ENCODE measurements around the gene TKT. TPM values are rescaled to one million over a fixed set of nuclear protein-coding genes. Genes with fewer than 3 reads are reported as not detected.

The TKT gene
- polyA plus RNA-seq, 1 donor from 2014 or later = 194 TPM

DNA sequence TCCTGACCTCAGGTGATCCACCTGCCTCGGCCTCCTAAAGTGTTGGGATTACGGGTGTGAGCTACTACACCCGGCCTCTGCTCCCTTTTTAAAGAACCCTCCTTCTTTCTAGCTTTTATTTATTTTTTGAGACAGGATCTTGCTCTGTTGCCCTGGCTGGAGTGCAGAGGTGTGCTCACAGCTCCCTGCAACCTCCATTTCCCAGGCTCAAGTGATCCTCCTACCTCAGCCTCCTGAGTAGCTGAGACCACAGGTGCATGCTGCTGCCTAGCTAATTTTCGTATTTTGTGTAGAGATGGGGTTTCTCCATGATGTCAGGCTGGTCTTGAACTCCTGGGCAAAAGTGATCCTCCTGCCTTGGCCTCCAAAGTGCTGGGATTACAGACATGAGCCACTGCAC, 34.5 kb downstream of the TKT start:
- H3K9ac ChIP-seq (ENCODE audit: low read length) = no peak overlapping the region
- no peaks in the 10 kb centered on the region for H3K27me3 ChIP-seq (ENCODE audit: insufficient read depth, low read depth, low read length)
- TF ChIP-seq EP300 (conservative IDR thresholded peaks at IDR 0.05; ENCODE audit: poor library complexity, severe bottlenecking) (no peak), RAD21 (conservative IDR thresholded peaks at IDR 0.05) (no peak), TAF1 (IDR thresholded peaks at IDR 0.05; ENCODE audit: low read depth) (no peak), SMC3 (conservative IDR thresholded peaks at IDR 0.05; ENCODE audit: poor library complexity) (no peak), MXI1 (conservative IDR thresholded peaks at IDR 0.05; ENCODE audit: poor library complexity, severe bottlenecking) (no peak), CTCF (IDR thresholded peaks at IDR 0.05; ENCODE audit: poor library complexity, severe bottlenecking) (no peak), POLR2AphosphoS5 (IDR thresholded peaks at IDR 0.05) (no peak), EZH2 (IDR thresholded peaks at IDR 0.05; ENCODE audit: borderline replicate concordance, insufficient read depth, low read length, poor library complexity, severe bottlenecking) (no peak)
- TF ChIP-seq, protein P1, sequence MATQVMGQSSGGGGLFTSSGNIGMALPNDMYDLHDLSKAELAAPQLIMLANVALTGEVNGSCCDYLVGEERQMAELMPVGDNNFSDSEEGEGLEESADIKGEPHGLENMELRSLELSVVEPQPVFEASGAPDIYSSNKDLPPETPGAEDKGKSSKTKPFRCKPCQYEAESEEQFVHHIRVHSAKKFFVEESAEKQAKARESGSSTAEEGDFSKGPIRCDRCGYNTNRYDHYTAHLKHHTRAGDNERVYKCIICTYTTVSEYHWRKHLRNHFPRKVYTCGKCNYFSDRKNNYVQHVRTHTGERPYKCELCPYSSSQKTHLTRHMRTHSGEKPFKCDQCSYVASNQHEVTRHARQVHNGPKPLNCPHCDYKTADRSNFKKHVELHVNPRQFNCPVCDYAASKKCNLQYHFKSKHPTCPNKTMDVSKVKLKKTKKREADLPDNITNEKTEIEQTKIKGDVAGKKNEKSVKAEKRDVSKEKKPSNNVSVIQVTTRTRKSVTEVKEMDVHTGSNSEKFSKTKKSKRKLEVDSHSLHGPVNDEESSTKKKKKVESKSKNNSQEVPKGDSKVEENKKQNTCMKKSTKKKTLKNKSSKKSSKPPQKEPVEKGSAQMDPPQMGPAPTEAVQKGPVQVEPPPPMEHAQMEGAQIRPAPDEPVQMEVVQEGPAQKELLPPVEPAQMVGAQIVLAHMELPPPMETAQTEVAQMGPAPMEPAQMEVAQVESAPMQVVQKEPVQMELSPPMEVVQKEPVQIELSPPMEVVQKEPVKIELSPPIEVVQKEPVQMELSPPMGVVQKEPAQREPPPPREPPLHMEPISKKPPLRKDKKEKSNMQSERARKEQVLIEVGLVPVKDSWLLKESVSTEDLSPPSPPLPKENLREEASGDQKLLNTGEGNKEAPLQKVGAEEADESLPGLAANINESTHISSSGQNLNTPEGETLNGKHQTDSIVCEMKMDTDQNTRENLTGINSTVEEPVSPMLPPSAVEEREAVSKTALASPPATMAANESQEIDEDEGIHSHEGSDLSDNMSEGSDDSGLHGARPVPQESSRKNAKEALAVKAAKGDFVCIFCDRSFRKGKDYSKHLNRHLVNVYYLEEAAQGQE (IDR thresholded peaks at IDR 0.05; ENCODE audit: borderline replicate concordance) = no peak
- H3K4me3 ChIP-seq (ENCODE audit: low read length) = no peak overlapping the region
- H3K79me2 ChIP-seq (replicated peaks; ENCODE audit: insufficient read depth, low read length) = no peaks in the 10 kb centered on the region
- H3K36me3 ChIP-seq (ENCODE audit: insufficient read depth, low read length) = no peaks in the 10 kb centered on the region
- no peaks in the 10 kb centered on the region for H3F3A ChIP-seq (ENCODE audit: insufficient read depth, low read length, poor library complexity, severe bottlenecking)
- no peaks in the 10 kb centered on the region for H3K9me3 ChIP-seq (ENCODE audit: low read length)
- no peaks in the 10 kb centered on the region for H4K20me1 ChIP-seq (ENCODE audit: insufficient read depth)
- H2AFZ ChIP-seq (ENCODE audit: low read depth, low read length) = no peak overlapping the region
- H3K27ac ChIP-seq (ENCODE audit: low read length) = no peak overlapping the region
- no peak overlapping the region for H3K4me2 ChIP-seq (ENCODE audit: low read length)
- H3K9me2 ChIP-seq (ENCODE audit: insufficient read depth, low read length) = no peaks in the 10 kb centered on the region

- Histone ChIP-seq H3K4me2 (ENCODE audit: low read length) (no peak overlapping the region), H2AFZ (ENCODE audit: low read depth, low read length) (no peak overlapping the region), H3K36me3 (ENCODE audit: insufficient read depth, low read length) (no peaks in the 10 kb centered on the region), H3K9me2 (ENCODE audit: insufficient read depth, low read length) (no peaks in the 10 kb centered on the region), H3K79me2 (replicated peaks; ENCODE audit: insufficient read depth, low read length) (no peaks in the 10 kb centered on the region), H3F3A (ENCODE audit: insufficient read depth, low read length, poor library complexity, severe bottlenecking) (no peaks in the 10 kb centered on the region), H3K9me3 (ENCODE audit: low read length) (no peaks in the 10 kb centered on the region), H3K27ac (ENCODE audit: low read length) (no peak overlapping the region), H3K27me3 (ENCODE audit: insufficient read depth, low read depth, low read length) (no peaks in the 10 kb centered on the region), H3K4me3 (ENCODE audit: low read length) (no peak overlapping the region), H3K9ac (ENCODE audit: low read length) (no peak overlapping the region), H4K20me1 (ENCODE audit: insufficient read depth) (no peaks in the 10 kb centered on the region)
- TF ChIP-seq CTCF (IDR thresholded peaks at IDR 0.05; ENCODE audit: poor library complexity, severe bottlenecking) (peak; percentile 71), EZH2 (IDR thresholded peaks at IDR 0.05; ENCODE audit: borderline replicate concordance, insufficient read depth, low read length, poor library complexity, severe bottlenecking) (no peak), POLR2AphosphoS5 (IDR thresholded peaks at IDR 0.05) (no peak), RAD21 (conservative IDR thresholded peaks at IDR 0.05) (peak; percentile 51), TAF1 (IDR thresholded peaks at IDR 0.05; ENCODE audit: low read depth) (no peak), MXI1 (conservative IDR thresholded peaks at IDR 0.05; ENCODE audit: poor library complexity, severe bottlenecking) (no peak)
- TF ChIP-seq, protein P1 (IDR thresholded peaks at IDR 0.05; ENCODE audit: borderline replicate concordance) = no peak
These were observed 35.8 kb downstream of the TKT start for GRCh38 chr3:53219895-53220483.

All from neural cell (in vitro differentiated cells).